SK-N-SH (cell line): ENCODE results near the gene R3HCC1L.

Source experiments
- CHD2 ChIP-seq: fragments of 150-350 bp; IDR thresholded peaks from 2 replicates; pipeline ENCODE4 v1.6.1; 2018; ENCODE audit warnings: low read length; ENCODE audit not compliant: partially characterized antibody
- CTCF ChIP-seq: fragments of 200-600 bp; sonication (generic); IDR thresholded peaks from 2 replicates; pipeline ENCODE4 v1.6.1; 2017; ENCODE audit warnings: antibody characterized with exemption, mild to moderate bottlenecking, moderate library complexity
- ELF1 ChIP-seq: IDR thresholded peaks from 2 replicates; pipeline ENCODE4 v1.4.0; 2012
- FOSL2 ChIP-seq: IDR thresholded peaks from 2 replicates; pipeline ENCODE4 v1.4.0; 2012; ENCODE audit warnings: low read depth, mild to moderate bottlenecking, moderate library complexity, borderline replicate concordance
- FOXM1 ChIP-seq: IDR thresholded peaks from 2 replicates; pipeline ENCODE4 v1.4.0; 2012; ENCODE audit warnings: low read depth, mild to moderate bottlenecking
- POLR2AphosphoS5 ChIP-seq: IDR thresholded peaks from 2 replicates; pipeline ENCODE4 v1.6.1; 2012; ENCODE audit warnings: low read depth, low read length
- USF2 ChIP-seq: fragments of 150-350 bp; IDR thresholded peaks from 2 replicates; pipeline ENCODE4 v1.6.1; 2017; ENCODE audit warnings: antibody characterized with exemption, low read length, low read depth, borderline replicate concordance

- TF ChIP-seq POLR2AphosphoS5 (no peak), CHD2 (no peak), CTCF (no peak), FOSL2 (no peak), FOXM1 (no peak), USF2 (no peak), ELF1 (no peak)
Observed at GRCh38 chr10:98139431-98139830, 5.0 kb downstream of the R3HCC1L start.
